A549 (cell line): ENCODE results near the gene MYMK.

Experiments used
- EP300 ChIP-seq, 2 experiments: fragments of >200 bp; sonication (Bioruptor Twin); formaldehyde crosslinking; IDR thresholded peaks; 2 replicates in 1 of 2; 3 replicates in 1 of 2; pipeline ENCODE4 v1.6.1; 2016 to 2017
- ESRRA ChIP-seq: fragments of 150-350 bp; IDR thresholded peaks from 2 replicates; pipeline ENCODE4 v1.6.1; 2014; ENCODE audit warnings: mild to moderate bottlenecking, low read length, borderline replicate concordance
- HOXB5 ChIP-seq: fragments of 250-450 bp; sonication (Bioruptor Pico); IDR thresholded peaks from 2 replicates; pipeline ENCODE4 v1.5.0; 2020; ENCODE audit warnings: mild to moderate bottlenecking, moderate library complexity
- MAZ ChIP-seq: fragments of 150-350 bp; IDR thresholded peaks from 2 replicates; pipeline ENCODE4 v1.6.1; 2014; ENCODE audit warnings: antibody characterized with exemption, low read depth, low read length, borderline replicate concordance
- POLR2A ChIP-seq: IDR thresholded peaks from 2 replicates; pipeline ENCODE4 v1.6.1; 2012; ENCODE audit warnings: mild to moderate bottlenecking, low read length
- TFCP2L1 ChIP-seq: fragments of 250-450 bp; sonication (Bioruptor Pico); IDR thresholded peaks from 2 replicates; pipeline ENCODE4 v1.5.0; 2021; ENCODE audit warnings: mild to moderate bottlenecking
- TF ChIP-seq, protein P1 (sequence below): fragments of >200 bp; sonication (Bioruptor Twin); formaldehyde crosslinking; IDR thresholded peaks from 3 replicates; pipeline ENCODE4 v1.5.1; 2016
- TF ChIP-seq, protein P2 (sequence below): fragments of 200-600 bp; sonication (generic); IDR thresholded peaks from 2 replicates; pipeline ENCODE4 v1.6.1; 2016; ENCODE audit warnings: antibody characterized with exemption, mild to moderate bottlenecking, moderate library complexity

DNA sequence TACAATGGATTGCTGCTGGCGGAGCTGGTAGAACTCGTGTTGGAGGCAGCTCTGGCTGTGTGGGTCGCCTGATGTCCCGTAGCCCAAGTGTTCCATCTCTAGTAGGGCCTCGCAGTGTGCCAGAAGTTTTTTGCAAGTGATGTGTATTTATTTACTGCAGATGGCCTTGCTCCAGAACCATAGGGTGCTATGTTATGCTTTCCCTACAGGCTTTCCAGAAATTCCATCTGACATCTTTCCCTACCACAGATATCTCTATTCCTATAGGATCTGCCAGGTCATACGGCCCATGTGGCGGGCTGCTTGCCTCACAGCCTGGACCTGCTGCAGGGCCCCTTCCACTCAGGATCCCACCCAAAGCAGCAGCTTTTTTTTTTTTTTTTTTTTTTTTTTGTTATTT lies 26.7 kb upstream of the MYMK start:
- TF ChIP-seq, protein P1, sequence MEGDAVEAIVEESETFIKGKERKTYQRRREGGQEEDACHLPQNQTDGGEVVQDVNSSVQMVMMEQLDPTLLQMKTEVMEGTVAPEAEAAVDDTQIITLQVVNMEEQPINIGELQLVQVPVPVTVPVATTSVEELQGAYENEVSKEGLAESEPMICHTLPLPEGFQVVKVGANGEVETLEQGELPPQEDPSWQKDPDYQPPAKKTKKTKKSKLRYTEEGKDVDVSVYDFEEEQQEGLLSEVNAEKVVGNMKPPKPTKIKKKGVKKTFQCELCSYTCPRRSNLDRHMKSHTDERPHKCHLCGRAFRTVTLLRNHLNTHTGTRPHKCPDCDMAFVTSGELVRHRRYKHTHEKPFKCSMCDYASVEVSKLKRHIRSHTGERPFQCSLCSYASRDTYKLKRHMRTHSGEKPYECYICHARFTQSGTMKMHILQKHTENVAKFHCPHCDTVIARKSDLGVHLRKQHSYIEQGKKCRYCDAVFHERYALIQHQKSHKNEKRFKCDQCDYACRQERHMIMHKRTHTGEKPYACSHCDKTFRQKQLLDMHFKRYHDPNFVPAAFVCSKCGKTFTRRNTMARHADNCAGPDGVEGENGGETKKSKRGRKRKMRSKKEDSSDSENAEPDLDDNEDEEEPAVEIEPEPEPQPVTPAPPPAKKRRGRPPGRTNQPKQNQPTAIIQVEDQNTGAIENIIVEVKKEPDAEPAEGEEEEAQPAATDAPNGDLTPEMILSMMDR, result no peak
- TF ChIP-seq, protein P2, sequence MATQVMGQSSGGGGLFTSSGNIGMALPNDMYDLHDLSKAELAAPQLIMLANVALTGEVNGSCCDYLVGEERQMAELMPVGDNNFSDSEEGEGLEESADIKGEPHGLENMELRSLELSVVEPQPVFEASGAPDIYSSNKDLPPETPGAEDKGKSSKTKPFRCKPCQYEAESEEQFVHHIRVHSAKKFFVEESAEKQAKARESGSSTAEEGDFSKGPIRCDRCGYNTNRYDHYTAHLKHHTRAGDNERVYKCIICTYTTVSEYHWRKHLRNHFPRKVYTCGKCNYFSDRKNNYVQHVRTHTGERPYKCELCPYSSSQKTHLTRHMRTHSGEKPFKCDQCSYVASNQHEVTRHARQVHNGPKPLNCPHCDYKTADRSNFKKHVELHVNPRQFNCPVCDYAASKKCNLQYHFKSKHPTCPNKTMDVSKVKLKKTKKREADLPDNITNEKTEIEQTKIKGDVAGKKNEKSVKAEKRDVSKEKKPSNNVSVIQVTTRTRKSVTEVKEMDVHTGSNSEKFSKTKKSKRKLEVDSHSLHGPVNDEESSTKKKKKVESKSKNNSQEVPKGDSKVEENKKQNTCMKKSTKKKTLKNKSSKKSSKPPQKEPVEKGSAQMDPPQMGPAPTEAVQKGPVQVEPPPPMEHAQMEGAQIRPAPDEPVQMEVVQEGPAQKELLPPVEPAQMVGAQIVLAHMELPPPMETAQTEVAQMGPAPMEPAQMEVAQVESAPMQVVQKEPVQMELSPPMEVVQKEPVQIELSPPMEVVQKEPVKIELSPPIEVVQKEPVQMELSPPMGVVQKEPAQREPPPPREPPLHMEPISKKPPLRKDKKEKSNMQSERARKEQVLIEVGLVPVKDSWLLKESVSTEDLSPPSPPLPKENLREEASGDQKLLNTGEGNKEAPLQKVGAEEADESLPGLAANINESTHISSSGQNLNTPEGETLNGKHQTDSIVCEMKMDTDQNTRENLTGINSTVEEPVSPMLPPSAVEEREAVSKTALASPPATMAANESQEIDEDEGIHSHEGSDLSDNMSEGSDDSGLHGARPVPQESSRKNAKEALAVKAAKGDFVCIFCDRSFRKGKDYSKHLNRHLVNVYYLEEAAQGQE, result no peak
- no peak for TF ChIP-seq EP300 (IDR thresholded peaks at IDR 0.05)
- TF ChIP-seq POLR2A, result no peak
- TF ChIP-seq ESRRA, result no peak
- no peak for TF ChIP-seq HOXB5 (CRISPR knock-in tag)
- no peak for TF ChIP-seq TFCP2L1 (CRISPR knock-in tag)
- no peak for TF ChIP-seq MAZ
